ENCODE measurements around the gene SCARF2. TPM values are rescaled to one million over a fixed set of nuclear protein-coding genes. Genes with fewer than 3 reads are reported as not detected.

The SCARF2 gene
- total and polyA plus RNA-seq, 2 of the 13 experiments (the other 11 are each of a cell fraction or from before 2014, with no cell fraction given), result 3.3 to 6.2 TPM

- DNase-seq (ENCODE audit: low spot score), result no peak
- in situ Hi-C loops (cut with HindIII; ENCODE audit: extremely low pct_ligation_motif_present, low pct_unique_long_range_greater_than_20kb), result no loop called here
- H3K36me3 ChIP-seq (replicated peaks in 1 of 2; ENCODE audit: control insufficient read depth in 1 of 2, insufficient read depth in 2 of 2, low read length in 2 of 2), result no peaks in the 10 kb centered on the region
- no peak overlapping the region for H2AFZ ChIP-seq (ENCODE audit: low read length)
- ATAC-seq, result no peak
- POLR2A ChIA-PET, result no interaction called here
- FAIRE-seq, result no peak
- H3K4me1 ChIP-seq (ENCODE audit: insufficient read depth, low read length), result peaks cover 17% of the 10 kb centered on the region
- H3K27ac ChIP-seq (ENCODE audit: extremely low read length, insufficient read depth, low read length), result no peak overlapping the region
- 67% methylated on average over 4 of the region's 5 CpGs for WGBS (ENCODE audit: low lambda C conversion rate)
- intact Hi-C loops (cut with micrococcal nuclease; ENCODE audit: unreplicated experiment), result no loop called here
- TF ChIP-seq MATR3 (CRISPR knock-in tag; IDR thresholded peaks at IDR 0.05), result no peak
- TF ChIP-seq, protein P1, sequence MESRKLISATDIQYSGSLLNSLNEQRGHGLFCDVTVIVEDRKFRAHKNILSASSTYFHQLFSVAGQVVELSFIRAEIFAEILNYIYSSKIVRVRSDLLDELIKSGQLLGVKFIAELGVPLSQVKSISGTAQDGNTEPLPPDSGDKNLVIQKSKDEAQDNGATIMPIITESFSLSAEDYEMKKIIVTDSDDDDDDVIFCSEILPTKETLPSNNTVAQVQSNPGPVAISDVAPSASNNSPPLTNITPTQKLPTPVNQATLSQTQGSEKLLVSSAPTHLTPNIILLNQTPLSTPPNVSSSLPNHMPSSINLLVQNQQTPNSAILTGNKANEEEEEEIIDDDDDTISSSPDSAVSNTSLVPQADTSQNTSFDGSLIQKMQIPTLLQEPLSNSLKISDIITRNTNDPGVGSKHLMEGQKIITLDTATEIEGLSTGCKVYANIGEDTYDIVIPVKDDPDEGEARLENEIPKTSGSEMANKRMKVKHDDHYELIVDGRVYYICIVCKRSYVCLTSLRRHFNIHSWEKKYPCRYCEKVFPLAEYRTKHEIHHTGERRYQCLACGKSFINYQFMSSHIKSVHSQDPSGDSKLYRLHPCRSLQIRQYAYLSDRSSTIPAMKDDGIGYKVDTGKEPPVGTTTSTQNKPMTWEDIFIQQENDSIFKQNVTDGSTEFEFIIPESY (CRISPR knock-in tag; IDR thresholded peaks at IDR 0.05), result no peak
- TF ChIP-seq ZNF34 (CRISPR knock-in tag; IDR thresholded peaks at IDR 0.05; ENCODE audit: borderline replicate concordance), result no peak
- TF ChIP-seq GLI4 (CRISPR knock-in tag; IDR thresholded peaks at IDR 0.05; ENCODE audit: borderline replicate concordance), result no peak
- TF ChIP-seq MAFK (conservative IDR thresholded peaks at IDR 0.05 in 1 of 2, IDR thresholded peaks at IDR 0.05 in 1 of 2; ENCODE audit: low read length in 2 of 2), result no peak
- TF ChIP-seq HOXA9 (CRISPR knock-in tag; IDR thresholded peaks at IDR 0.05; ENCODE audit: borderline replicate concordance), result no peak
- H3K9me3 ChIP-seq (ENCODE audit: low read length), result no peaks in the 10 kb centered on the region
- peaks cover 1 to 16% of the 10 kb centered on the region in 2 experiments; a peak in 2 of 5 replicates for H3K27me3 ChIP-seq (ENCODE audit: control insufficient read depth in 1 of 2, insufficient read depth in 2 of 2, low read length in 2 of 2)
- H3K9ac ChIP-seq (ENCODE audit: insufficient read depth, low read depth, low read length), result no peak overlapping the region
- BruUV-seq (replicated peaks), result no TSS peak
- no peaks in the 10 kb centered on the region for H4K20me1 ChIP-seq (ENCODE audit: insufficient read depth, low read length)
- H3K79me2 ChIP-seq (ENCODE audit: insufficient read depth, low read length), result no peaks in the 10 kb centered on the region
- no peak overlapping the region for H3K4me3 ChIP-seq (replicated peaks in 1 of 3; ENCODE audit: insufficient read depth in 1 of 3, low read depth in 2 of 3, low read length in 3 of 3)
- CTCF ChIA-PET (ENCODE audit: low intra/inter-chr PET ratio, low total read pairs), result no interaction called here
- no peak overlapping the region for H3K4me2 ChIP-seq (ENCODE audit: low read depth, low read length)
Measured at GRCh38 chr22:20390394-20390907, 47.2 kb downstream of the SCARF2 start.

DNA sequence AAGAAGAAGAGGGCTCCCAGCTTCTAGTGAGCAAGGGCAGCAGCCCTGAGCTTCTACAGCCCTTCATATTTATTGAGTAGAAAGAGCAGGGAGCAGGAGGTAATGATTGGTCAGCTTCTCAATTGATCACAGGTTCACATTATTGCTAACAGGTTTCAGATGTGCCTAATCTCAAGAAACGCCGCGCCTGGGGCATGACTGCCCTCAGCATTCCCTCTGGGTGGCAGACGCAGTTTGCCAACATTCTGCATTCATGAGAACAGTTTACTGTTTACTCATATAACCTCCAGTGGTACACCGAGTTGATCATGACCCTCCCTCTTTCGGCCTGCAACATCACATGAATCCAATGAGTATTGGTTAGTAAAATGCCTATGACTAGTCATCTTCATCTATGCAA lies 48.3 kb downstream of the SCARF2 start:
- no peaks in the 10 kb centered on the region for H3K36me3 ChIP-seq (replicated peaks in 1 of 2; ENCODE audit: control insufficient read depth in 1 of 2, insufficient read depth in 2 of 2, low read length in 2 of 2)
- CTCF ChIA-PET (ENCODE audit: low intra/inter-chr PET ratio, low total read pairs), result no interaction called here
- no peaks in the 10 kb centered on the region for H3K9me3 ChIP-seq (ENCODE audit: low read length)
- no TSS peak for BruUV-seq (replicated peaks)
- intact Hi-C loops (cut with micrococcal nuclease; ENCODE audit: unreplicated experiment), result no loop called here
- H3K27me3 ChIP-seq (ENCODE audit: control insufficient read depth in 1 of 2, insufficient read depth in 2 of 2, low read length in 2 of 2), result peaks cover 1 to 16% of the 10 kb centered on the region in 2 experiments; a peak in 2 of 5 replicates
- in situ Hi-C loops (cut with HindIII; ENCODE audit: extremely low pct_ligation_motif_present, low pct_unique_long_range_greater_than_20kb), result no loop called here
- H3K9ac ChIP-seq (ENCODE audit: insufficient read depth, low read depth, low read length), result no peak overlapping the region
- POLR2A ChIA-PET, result no interaction called here
- H3K4me1 ChIP-seq (ENCODE audit: insufficient read depth, low read length), result peaks cover 7% of the 10 kb centered on the region
- H3K4me3 ChIP-seq (replicated peaks in 1 of 3; ENCODE audit: insufficient read depth in 1 of 3, low read depth in 2 of 3, low read length in 3 of 3), result no peak overlapping the region
- no peaks in the 10 kb centered on the region for H3K79me2 ChIP-seq (ENCODE audit: insufficient read depth, low read length)
- H3K27ac ChIP-seq (ENCODE audit: extremely low read length, insufficient read depth, low read length), result no peak overlapping the region
- no peak overlapping the region for H3K4me2 ChIP-seq (ENCODE audit: low read depth, low read length)
- H2AFZ ChIP-seq (ENCODE audit: low read length), result no peak overlapping the region
- ATAC-seq, result no peak
- no peak for TF ChIP-seq ZBTB25 (CRISPR knock-in tag; IDR thresholded peaks at IDR 0.05)
- TF ChIP-seq GMEB2 (CRISPR knock-in tag; IDR thresholded peaks at IDR 0.05; ENCODE audit: low read depth), result no peak
- TF ChIP-seq SP2 (CRISPR knock-in tag; IDR thresholded peaks at IDR 0.05), result no peak
- TF ChIP-seq ZNF180 (CRISPR knock-in tag; IDR thresholded peaks at IDR 0.05; ENCODE audit: borderline replicate concordance, low read depth), result no peak
- no peak for TF ChIP-seq ZBTB20 (CRISPR knock-in tag; IDR thresholded peaks at IDR 0.05; ENCODE audit: borderline replicate concordance, low read depth)
- TF ChIP-seq DR1 (CRISPR knock-in tag; IDR thresholded peaks at IDR 0.05), result no peak
- no peak for TF ChIP-seq BHLHE40 (IDR thresholded peaks at IDR 0.05; ENCODE audit: low read length)
- H4K20me1 ChIP-seq (ENCODE audit: insufficient read depth, low read length), result no peaks in the 10 kb centered on the region
- no peak for FAIRE-seq
- DNase-seq (ENCODE audit: low spot score), result no peak
- WGBS (ENCODE audit: low lambda C conversion rate), result 57% methylated on average over 6 of the region's 6 CpGs

Data from HepG2 (cell line).